ENCODE results near the gene ACVR1B. TPM values are rescaled to one million over a fixed set of nuclear protein-coding genes. Genes with fewer than 3 reads are reported as not detected.

Gene ACVR1B
- total and polyA plus RNA-seq, 9 of the 15 experiments (the other 6 are each of a cell fraction or from before 2014, with no cell fraction given) = 0.97 to 15.1 (median 6.8) TPM

GRCh38 chr12:51969643-51970042, 18.1 kb downstream of the ACVR1B start:
- POLR2A ChIA-PET = interaction anchor here (1.7 kb wide), 1 partner anchor 8 kb away, joined by 8 read pairs; no protein-coding TSS in a partner anchor
- in situ Hi-C loops (cut with MboI) = no loop called here

More at GRCh38 chr12:51969643-51970042, 18.1 kb downstream of the ACVR1B start:
- Histone ChIP-seq H3K79me2 (ENCODE audit: control insufficient read depth, insufficient read depth, low read length) (peaks cover 23% of the 10 kb centered on the region; the same call in 2 of the 3 replicates), H3K36me3 (ENCODE audit: control insufficient read depth, insufficient read depth, low read length) (peaks cover 2% of the 10 kb centered on the region; the same call in 1 of the 3 replicates), H3K9ac (ENCODE audit: insufficient read depth in 1 of 2, low read depth in 2 of 2, low read length in 2 of 2) (no peak overlapping the region), H3K9me3 (replicated peaks; ENCODE audit: control insufficient read depth, insufficient read depth, low read depth, low read length) (no peaks in the 10 kb centered on the region), H3K9me1 (ENCODE audit: control insufficient read depth, insufficient read depth, low read length) (peaks cover 5% of the 10 kb centered on the region), H3K4me3 (no peak overlapping the region), H3K27me3 (ENCODE audit: control insufficient read depth in 2 of 2, insufficient read depth in 2 of 2, low read length in 2 of 2) (no peaks in the 10 kb centered on the region), H3K4me1 (replicated peaks in 1 of 2; ENCODE audit: control insufficient read depth in 2 of 2, insufficient read depth in 2 of 2, low read length in 2 of 2) (peaks cover 10 to 38% of the 10 kb centered on the region in 2 experiments; a peak in 4 of 5 replicates), H3K27ac (ENCODE audit: extremely low read depth, low read depth, low read length) (no peak overlapping the region), H2AFZ (ENCODE audit: low read depth, low read length) (no peak overlapping the region), H4K20me1 (replicated peaks; ENCODE audit: control insufficient read depth, insufficient read depth, low read length) (peaks cover 20% of the 10 kb centered on the region), H3K4me2 (ENCODE audit: insufficient read depth, low read length) (no peak overlapping the region)
- TF ChIP-seq ETS1 (conservative IDR thresholded peaks at IDR 0.05; ENCODE audit: control insufficient read depth, low read depth, low read length) (no peak), ZNF121 (CRISPR knock-in tag; conservative IDR thresholded peaks at IDR 0.05) (peak; percentile 25; the same call in 1 of the 2 replicates)
- FAIRE-seq = no peak
- BruUV-seq (replicated peaks) = no TSS peak
- no peak for DNase-seq (ENCODE audit: extremely low read depth in 1 of 4, low spot score in 3 of 4)
- intact Hi-C loops (cut with micrococcal nuclease) = no loop called here
- CTCF ChIA-PET (ENCODE audit: low intra/inter-chr PET ratio) = no interaction called here
- WGBS (ENCODE audit: insufficient coverage, low coverage, missing lambda C conversion rate) = 71% methylated on average over 2 of the region's 2 CpGs
- ATAC-seq = no peak
